ENCODE data around the gene SIRPB1.
"Not testable (repeated sequence)": the region's sequence is repeated elsewhere in the genome, so short reads cannot be mapped to it uniquely, and the experiment has no call there.

SIRPB1 gene

DNA sequence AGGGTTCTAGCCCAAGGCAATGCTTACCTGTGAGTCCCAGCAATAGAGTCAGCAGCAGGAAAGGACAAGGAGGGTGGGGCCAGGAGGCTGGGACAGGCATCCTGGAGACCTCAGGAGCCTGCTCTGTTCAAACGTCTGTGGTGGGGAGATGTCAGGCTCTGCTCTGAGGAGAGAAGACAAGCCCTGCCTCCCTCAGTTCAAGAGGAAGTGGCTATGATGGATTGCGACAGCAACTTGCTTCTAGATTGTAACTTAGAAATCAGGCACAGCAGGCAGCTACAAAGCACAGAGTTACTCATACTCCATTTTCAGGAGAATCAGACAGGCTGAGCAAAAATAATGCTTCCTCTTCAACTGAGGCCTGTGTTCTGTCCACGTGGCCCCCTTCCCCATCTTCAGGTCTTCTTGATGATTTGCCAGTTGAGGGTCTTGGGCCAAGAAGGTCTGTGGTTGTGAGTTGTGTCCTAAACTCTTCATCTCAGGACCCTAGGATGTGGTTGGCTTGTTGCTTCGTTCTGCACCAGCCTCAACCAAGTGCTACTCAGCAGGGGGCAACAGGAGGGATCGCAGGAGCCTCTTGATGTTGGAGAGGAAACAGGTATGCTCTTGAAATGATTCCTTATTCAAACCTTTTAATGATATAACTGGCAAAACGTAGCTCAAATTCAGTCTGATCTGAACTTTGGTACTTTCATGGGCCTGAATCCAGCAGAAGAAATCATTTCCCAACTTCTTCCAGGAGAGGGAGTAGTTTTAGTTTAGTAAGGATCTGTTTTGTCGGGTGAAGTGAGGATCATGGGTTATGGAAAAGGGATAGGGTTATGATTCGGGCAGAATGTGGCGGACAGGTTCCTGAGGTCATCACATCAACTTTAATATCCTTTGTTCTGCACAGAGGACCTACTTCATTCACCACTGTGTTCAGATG, 31.0 kb downstream of the SIRPB1 start:
- no peak for DNase-seq (ENCODE audit: low spot score in 2 of 2)
- no peaks in the 10 kb centered on the region for H3K36me3 Mint-ChIP-seq
- H3K4me3 Mint-ChIP-seq = peak overlapping the region; percentile 56
- H3K27ac Mint-ChIP-seq = peak overlapping the region; percentile 90
- peak; percentile 88 for ATAC-seq
- no peaks in the 10 kb centered on the region for H3K9me3 Mint-ChIP-seq
- H3K4me1 Mint-ChIP-seq = peaks cover 23% of the 10 kb centered on the region

DNA sequence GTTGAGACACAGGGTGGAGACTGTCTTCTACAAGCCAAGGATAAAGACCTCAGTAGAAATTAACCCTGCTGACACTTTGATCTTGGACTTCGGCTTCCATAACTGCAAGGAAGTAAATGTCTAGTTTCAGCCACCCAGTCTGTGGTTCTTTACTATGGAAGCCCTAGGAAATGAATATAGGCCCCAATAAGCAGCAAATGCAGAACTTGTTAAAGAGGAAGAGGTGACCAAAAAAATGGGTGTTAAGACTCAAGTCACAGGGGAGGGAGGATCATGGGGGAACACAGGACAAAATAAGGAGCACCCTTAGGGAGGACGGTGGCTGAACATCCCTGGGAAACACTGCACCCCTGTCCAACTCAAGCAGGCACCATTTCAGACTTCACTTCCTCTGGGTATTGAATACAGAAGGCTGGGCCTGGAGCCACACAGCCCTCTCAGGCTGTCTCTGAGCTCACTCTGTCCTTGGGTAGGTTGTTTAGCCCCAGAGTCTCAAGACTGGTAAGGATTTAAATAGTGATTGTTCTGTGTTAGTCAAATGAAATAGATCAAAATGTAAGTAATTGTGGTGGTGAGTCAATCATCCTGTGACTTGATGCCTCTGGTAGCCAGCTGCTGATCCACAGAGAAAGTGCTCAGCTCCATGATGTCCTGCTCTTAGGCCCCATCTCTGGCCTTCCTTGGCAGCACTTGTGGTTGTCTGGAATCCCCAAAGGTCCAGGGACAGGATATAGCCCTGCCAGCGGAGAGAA, 31.9 kb downstream of the SIRPB1 start:
- ATAC-seq = peak; percentile 92
- DNase-seq (ENCODE audit: low spot score in 2 of 2) = no peak
- no peaks in the 10 kb centered on the region for H3K9me3 Mint-ChIP-seq
- peak overlapping the region; percentile 90 for H3K27ac Mint-ChIP-seq
- H3K4me1 Mint-ChIP-seq = peaks cover 23% of the 10 kb centered on the region
- peak overlapping the region; percentile 56 for H3K4me3 Mint-ChIP-seq
- H3K36me3 Mint-ChIP-seq = no peaks in the 10 kb centered on the region

DNA sequence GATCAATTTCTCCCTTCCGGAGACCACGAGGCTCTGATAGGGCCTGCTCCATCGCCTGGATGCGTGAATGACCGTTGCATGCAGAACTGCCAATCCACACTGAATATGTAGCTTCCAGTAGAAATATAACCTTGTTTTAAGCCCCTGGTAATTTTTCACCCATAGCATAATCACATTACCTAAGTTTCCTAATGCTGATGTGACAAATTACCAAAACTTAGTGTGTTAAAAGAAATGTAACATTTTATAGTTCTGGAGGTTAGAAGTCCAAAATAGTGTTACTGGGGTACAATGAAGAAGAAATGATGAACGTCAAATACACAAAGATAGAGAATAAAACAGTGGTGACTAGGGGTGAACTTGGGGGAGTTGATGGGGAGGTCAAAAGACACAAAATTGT, 40.3 kb downstream of the SIRPB1 start:
- no peaks in the 10 kb centered on the region for H3K36me3 Mint-ChIP-seq
- ATAC-seq = no peak
- no peak for DNase-seq (ENCODE audit: low spot score in 2 of 2)
- no peaks in the 10 kb centered on the region for H3K4me1 Mint-ChIP-seq
- H3K27ac Mint-ChIP-seq = no peak overlapping the region
- H3K9me3 Mint-ChIP-seq = no peaks in the 10 kb centered on the region
- H3K4me3 Mint-ChIP-seq = no peak overlapping the region

DNA sequence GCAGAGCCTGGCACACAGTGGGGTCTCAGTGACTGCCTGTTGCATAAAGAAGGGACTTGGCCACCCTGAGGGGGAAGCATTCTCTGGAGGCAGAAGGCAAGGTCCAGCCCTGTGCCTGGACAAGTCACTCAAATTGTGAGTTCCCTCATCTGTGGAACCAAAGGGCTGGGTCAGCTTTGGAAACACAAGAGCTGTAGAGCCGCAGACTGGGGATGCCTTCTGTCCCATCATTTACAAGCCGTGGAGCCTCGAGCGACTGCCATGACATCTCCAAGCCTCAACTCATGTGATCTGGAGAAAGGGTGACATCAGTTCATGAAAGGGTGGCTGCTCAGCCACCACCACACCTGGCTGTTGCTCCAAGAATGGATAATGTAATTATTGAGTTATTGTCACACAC, 41.9 kb downstream of the SIRPB1 start:
- H3K27ac Mint-ChIP-seq = no peak overlapping the region
- ATAC-seq (no peak), DNase-seq (ENCODE audit: low spot score in 2 of 2) (peak in 1 of 2 donors; percentile 25)
- no peaks in the 10 kb centered on the region for H3K9me3 Mint-ChIP-seq
- H3K4me1 Mint-ChIP-seq = no peaks in the 10 kb centered on the region
- H3K4me3 Mint-ChIP-seq = no peak overlapping the region
- no peaks in the 10 kb centered on the region for H3K36me3 Mint-ChIP-seq

DNA sequence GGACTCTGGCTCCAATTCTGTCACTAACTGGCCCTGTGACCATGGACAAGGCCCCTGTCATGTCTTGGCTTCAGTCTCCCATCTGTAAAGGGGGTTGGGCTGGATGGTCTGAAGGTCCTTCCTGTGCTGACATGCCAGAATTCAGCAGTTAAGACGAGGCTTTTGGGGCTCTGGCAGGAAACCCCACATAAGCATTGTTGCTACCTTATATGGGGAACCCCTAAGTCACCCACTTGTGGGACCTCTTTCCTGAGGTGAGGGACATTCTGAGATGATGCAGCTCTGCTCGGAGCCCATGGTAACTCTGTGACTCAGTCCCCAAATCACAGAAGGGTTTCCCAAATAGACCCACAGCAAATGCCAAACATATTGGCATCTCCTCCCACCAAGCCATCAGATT, 42.5 kb downstream of the SIRPB1 start:
- H3K27ac Mint-ChIP-seq, H3K4me1 Mint-ChIP-seq, H3K9me3 Mint-ChIP-seq, H3K36me3 Mint-ChIP-seq, H3K4me3 Mint-ChIP-seq: not testable (repeated sequence)
- ATAC-seq (peak; percentile 66), DNase-seq (ENCODE audit: low spot score in 2 of 2) (peak in 1 of 2 donors; percentile 45)

DNA sequence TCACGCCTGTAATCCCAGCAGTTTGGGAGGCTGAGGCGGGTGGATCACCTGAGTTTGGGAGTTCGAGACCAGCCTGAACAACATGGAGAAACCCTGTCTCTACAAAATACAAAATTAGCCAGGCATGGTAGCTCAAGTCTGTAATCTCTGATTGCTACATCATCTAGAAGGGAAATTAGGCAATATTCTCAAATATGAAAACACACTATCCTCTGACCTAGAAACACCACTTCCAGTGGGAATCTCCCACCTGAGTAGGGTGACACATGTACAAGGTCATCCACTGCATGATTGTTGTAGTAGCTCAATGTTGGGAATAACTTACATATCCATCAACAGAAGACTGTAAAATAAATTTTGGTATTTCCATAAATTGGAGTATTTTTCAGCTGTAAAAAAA, 43.2 kb downstream of the SIRPB1 start:
- no peaks in the 10 kb centered on the region for H3K4me1 Mint-ChIP-seq
- no peaks in the 10 kb centered on the region for H3K36me3 Mint-ChIP-seq
- ATAC-seq = no peak
- H3K9me3 Mint-ChIP-seq = no peaks in the 10 kb centered on the region
- no peak overlapping the region for H3K27ac Mint-ChIP-seq
- H3K4me3 Mint-ChIP-seq = no peak overlapping the region
- peak in 1 of 2 donors; percentile 18 for DNase-seq (ENCODE audit: low spot score in 2 of 2)

DNA sequence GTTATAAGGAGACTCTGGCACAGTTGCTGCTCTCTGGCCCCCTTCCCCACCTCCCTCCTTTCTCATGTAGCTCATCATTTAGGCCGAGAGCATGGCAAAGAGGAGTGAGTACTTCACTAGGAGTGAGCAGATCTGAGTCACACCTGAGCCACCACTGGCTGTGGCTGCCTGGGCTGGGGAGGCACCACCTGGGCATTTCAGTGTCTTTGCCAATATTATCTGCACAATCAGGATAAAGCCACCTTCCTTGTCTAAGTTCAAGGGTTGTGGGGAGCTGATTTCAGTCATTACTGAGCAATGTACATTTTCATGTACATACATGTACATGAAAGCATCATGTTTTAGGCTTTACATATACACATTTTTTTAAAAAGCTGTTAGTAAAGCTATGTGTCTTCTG, 43.8 kb downstream of the SIRPB1 start:
- H3K36me3 Mint-ChIP-seq, H3K9me3 Mint-ChIP-seq, H3K4me3 Mint-ChIP-seq, H3K27ac Mint-ChIP-seq, H3K4me1 Mint-ChIP-seq: not testable (repeated sequence)
- ATAC-seq (peak; percentile 75), DNase-seq (ENCODE audit: low spot score in 2 of 2) (peak in 1 of 2 donors; percentile 33)

DNA sequence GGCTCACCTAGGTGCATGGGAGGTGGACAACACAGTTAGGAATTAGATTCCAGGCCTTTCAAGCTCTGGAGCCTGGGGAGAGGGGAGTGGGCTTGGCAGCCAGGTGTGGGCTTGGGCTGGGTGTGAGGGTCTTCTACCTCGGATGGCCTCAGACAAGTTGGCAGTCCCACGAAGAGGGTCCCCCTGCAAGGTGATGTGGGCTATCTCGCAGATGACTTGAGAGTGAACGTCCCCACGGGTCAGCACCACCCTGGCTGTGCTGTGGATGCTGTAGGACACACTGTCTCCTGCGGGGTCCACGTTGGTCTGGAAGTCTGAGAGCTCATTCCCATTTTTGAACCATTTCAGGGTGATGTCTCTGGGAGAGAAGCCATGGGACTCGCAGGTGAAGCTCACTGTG, 48.2 kb downstream of the SIRPB1 start:
- not testable (repeated sequence) for ATAC-seq; H3K9me3 Mint-ChIP-seq; DNase-seq (ENCODE audit: low spot score in 2 of 2); H3K4me3 Mint-ChIP-seq; H3K27ac Mint-ChIP-seq; H3K4me1 Mint-ChIP-seq; H3K36me3 Mint-ChIP-seq

All from stimulated activated effector memory CD8-positive, alpha-beta T cell treated with anti-CD3 and anti-CD28 coated beads, Interleukin-12 subunit alpha, Interleukin-12 subunit beta, amount 100 ng/mL, for 72 hours (primary cell).